ENCODE measurements around the gene PCSK5.

Gene PCSK5

GRCh38 chr9:75933982-75934381 lies 43.5 kb downstream of the PCSK5 start:
- Histone ChIP-seq H3K4me3 (replicated peaks; ENCODE audit: low read depth, low read length) (no peak overlapping the region), H3K36me3 (ENCODE audit: control insufficient read depth, insufficient read depth, low read length) (no peaks in the 10 kb centered on the region), H3K27me3 (replicated peaks; ENCODE audit: control insufficient read depth, insufficient read depth, low read length) (no peaks in the 10 kb centered on the region)
- no peak for TF ChIP-seq CTCF (IDR thresholded peaks at IDR 0.05; ENCODE audit: insufficient read depth, low read length, poor library complexity, severe bottlenecking)
- DNase-seq (ENCODE audit: extremely low read depth, insufficient read length) = no peak

- no peak overlapping the region for H3K4me3 ChIP-seq (replicated peaks; ENCODE audit: low read depth, low read length)
- no peaks in the 10 kb centered on the region for H3K27me3 ChIP-seq (replicated peaks; ENCODE audit: control insufficient read depth, insufficient read depth, low read length)
- TF ChIP-seq CTCF (IDR thresholded peaks at IDR 0.05; ENCODE audit: insufficient read depth, low read length, poor library complexity, severe bottlenecking) = no peak
- H3K36me3 ChIP-seq (ENCODE audit: control insufficient read depth, insufficient read depth, low read length) = no peaks in the 10 kb centered on the region
- no peak for DNase-seq (ENCODE audit: extremely low read depth, insufficient read length)
Measured at GRCh38 chr9:75935591-75935990, 45.1 kb downstream of the PCSK5 start.

DNA sequence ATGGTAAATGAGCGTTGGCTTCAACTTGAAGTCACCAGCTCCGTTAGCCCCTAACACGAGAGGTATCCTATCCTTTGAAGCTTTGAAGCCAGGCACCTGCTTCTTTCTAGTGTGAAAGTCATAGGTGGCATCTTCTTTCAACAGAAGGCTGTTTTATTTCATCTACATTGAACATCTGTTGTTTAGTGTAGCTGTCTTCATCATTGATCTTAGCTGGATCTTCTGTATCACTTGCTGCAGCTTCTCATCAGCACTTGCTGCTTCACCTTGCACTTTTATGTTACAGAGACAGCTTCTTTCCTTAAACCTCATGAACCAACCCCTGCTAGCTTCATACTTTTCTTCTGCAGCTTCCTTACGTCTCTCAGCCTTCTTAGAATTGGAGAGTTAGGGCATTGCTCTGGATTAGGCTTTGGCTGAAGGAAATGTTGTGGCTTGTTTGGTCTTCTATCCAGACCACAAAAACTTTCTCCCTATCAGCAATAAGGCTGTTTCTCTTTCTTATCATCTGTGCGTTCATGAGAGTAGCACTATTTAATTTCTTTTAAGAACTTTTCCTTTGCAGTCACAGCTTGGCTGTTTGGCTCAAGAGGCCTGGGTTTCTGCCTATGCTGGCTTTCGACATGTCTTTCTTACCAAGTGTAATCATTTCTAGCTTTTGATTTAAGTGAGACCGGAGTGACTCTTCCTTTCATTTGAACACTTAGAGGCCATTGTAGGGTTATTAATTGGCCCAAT lies 47.2 kb downstream of the PCSK5 start:
- no peak for TF ChIP-seq CTCF (IDR thresholded peaks at IDR 0.05; ENCODE audit: insufficient read depth, low read length, poor library complexity, severe bottlenecking)
- Histone ChIP-seq H3K4me3 (replicated peaks; ENCODE audit: low read depth, low read length) (no peak overlapping the region), H3K36me3 (ENCODE audit: control insufficient read depth, insufficient read depth, low read length) (no peaks in the 10 kb centered on the region), H3K27me3 (replicated peaks; ENCODE audit: control insufficient read depth, insufficient read depth, low read length) (no peaks in the 10 kb centered on the region)
- DNase-seq (ENCODE audit: extremely low read depth, insufficient read length) = no peak

DNA sequence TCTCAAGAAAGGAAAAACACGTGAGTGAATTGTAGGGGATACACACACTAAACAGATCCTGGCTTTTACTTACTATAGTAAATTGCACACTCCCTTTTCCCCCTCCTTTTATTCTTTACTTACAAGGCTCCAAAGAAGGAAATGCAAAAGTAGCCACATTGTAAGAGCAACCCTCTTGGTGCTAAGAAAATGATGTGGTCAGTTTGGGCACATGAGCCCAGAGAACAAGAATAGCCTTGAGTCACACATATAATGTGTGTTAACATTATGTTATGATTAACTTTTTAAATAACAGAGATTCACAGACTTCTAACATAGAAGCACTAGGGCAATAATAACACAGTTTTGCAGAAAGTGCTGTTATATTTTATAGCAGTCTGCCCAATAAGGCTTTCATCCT lies 48.5 kb downstream of the PCSK5 start:
- DNase-seq (ENCODE audit: extremely low read depth, insufficient read length) = no peak
- no peaks in the 10 kb centered on the region for H3K27me3 ChIP-seq (replicated peaks; ENCODE audit: control insufficient read depth, insufficient read depth, low read length)
- no peaks in the 10 kb centered on the region for H3K36me3 ChIP-seq (ENCODE audit: control insufficient read depth, insufficient read depth, low read length)
- H3K4me3 ChIP-seq (replicated peaks; ENCODE audit: low read depth, low read length) = no peak overlapping the region
- TF ChIP-seq CTCF (IDR thresholded peaks at IDR 0.05; ENCODE audit: insufficient read depth, low read length, poor library complexity, severe bottlenecking) = no peak

- Histone ChIP-seq H3K36me3 (ENCODE audit: control insufficient read depth, insufficient read depth, low read length) (no peaks in the 10 kb centered on the region), H3K4me3 (replicated peaks; ENCODE audit: low read depth, low read length) (no peak overlapping the region)
- no peak for DNase-seq (ENCODE audit: extremely low read depth, insufficient read length)
Measured at GRCh38 chr9:75939536-75940111, 49.2 kb downstream of the PCSK5 start.

More at GRCh38 chr9:75939536-75940111, 49.2 kb downstream of the PCSK5 start:
- no peaks in the 10 kb centered on the region for H3K27me3 ChIP-seq (replicated peaks; ENCODE audit: control insufficient read depth, insufficient read depth, low read length)
- TF ChIP-seq CTCF (IDR thresholded peaks at IDR 0.05; ENCODE audit: insufficient read depth, low read length, poor library complexity, severe bottlenecking) = no peak

Data from GM06990 (cell line).